Measurements from ENCODE around the gene SORBS2.
"Not testable (repeated sequence)": the region's sequence is repeated elsewhere in the genome, so short reads cannot be mapped to it uniquely, and the experiment has no call there.

Gene SORBS2

GRCh38 chr4:185716577-185717376 is 95.2 kb downstream of the SORBS2 start:
- no peak for DNase-seq (ENCODE audit: low read depth)
- H3K4me3 ChIP-seq (ENCODE audit: low read depth, low read length), result no peak overlapping the region
- no peak for TF ChIP-seq CTCF (IDR thresholded peaks at IDR 0.05; ENCODE audit: low read depth, low read length, missing control alignments)
- in situ Hi-C loops (cut with HindIII; ENCODE audit: low sequenced_read_pairs), result no loop called here

GRCh38 chr4:185716141-185716551 is 95.8 kb downstream of the SORBS2 start:
- H3K4me3 ChIP-seq (ENCODE audit: low read depth, low read length), result no peak overlapping the region
- TF ChIP-seq CTCF (IDR thresholded peaks at IDR 0.05; ENCODE audit: low read depth, low read length, missing control alignments), result no peak
- no peak for DNase-seq (ENCODE audit: low read depth)
- in situ Hi-C loops (cut with HindIII; ENCODE audit: low sequenced_read_pairs), result no loop called here

- in situ Hi-C loops (cut with HindIII; ENCODE audit: low sequenced_read_pairs); DNase-seq (ENCODE audit: low read depth); H3K4me3 ChIP-seq (ENCODE audit: low read depth, low read length): not testable (repeated sequence)
These were observed 97.5 kb downstream of the SORBS2 start for GRCh38 chr4:185714524-185714923.

- no peak for DNase-seq (ENCODE audit: low read depth)
- no peak for TF ChIP-seq CTCF (IDR thresholded peaks at IDR 0.05; ENCODE audit: low read depth, low read length, missing control alignments)
- H3K4me3 ChIP-seq (ENCODE audit: low read depth, low read length), result no peak overlapping the region
- in situ Hi-C loops (cut with HindIII; ENCODE audit: low sequenced_read_pairs), result no loop called here
These were observed 98.3 kb downstream of the SORBS2 start for GRCh38 chr4:185713731-185714130.

- DNase-seq (ENCODE audit: low read depth), result no peak
- in situ Hi-C loops (cut with HindIII; ENCODE audit: low sequenced_read_pairs), result no loop called here
- H3K4me3 ChIP-seq (ENCODE audit: low read depth, low read length), result no peak overlapping the region
- TF ChIP-seq CTCF (IDR thresholded peaks at IDR 0.05; ENCODE audit: low read depth, low read length, missing control alignments), result no peak
These were observed 98.7 kb downstream of the SORBS2 start for GRCh38 chr4:185713272-185713671.

GRCh38 chr4:185712350-185713024 is 99.5 kb downstream of the SORBS2 start:
- TF ChIP-seq CTCF (IDR thresholded peaks at IDR 0.05; ENCODE audit: low read depth, low read length, missing control alignments), result no peak
- no peak for DNase-seq (ENCODE audit: low read depth)
- in situ Hi-C loops (cut with HindIII; ENCODE audit: low sequenced_read_pairs), result no loop called here
- H3K4me3 ChIP-seq (ENCODE audit: low read depth, low read length), result no peak overlapping the region

- H3K4me3 ChIP-seq (ENCODE audit: low read depth, low read length), result no peak overlapping the region
- TF ChIP-seq CTCF (IDR thresholded peaks at IDR 0.05; ENCODE audit: low read depth, low read length, missing control alignments), result no peak
- in situ Hi-C loops (cut with HindIII; ENCODE audit: low sequenced_read_pairs), result no loop called here
- DNase-seq (ENCODE audit: low read depth), result no peak
These were observed 100.3 kb downstream of the SORBS2 start for GRCh38 chr4:185711726-185712125.

Data from astrocyte of the cerebellum (primary cell).